Stimulated activated CD4-positive, alpha-beta T cell treated with anti-CD3 and anti-CD28 coated beads, TNF-alpha, amount 100 ng/mL, for 1 hour (primary cell): Measurements from ENCODE around the gene ANKS4B.
"Not testable (repeated sequence)": the region's sequence is repeated elsewhere in the genome, so short reads cannot be mapped to it uniquely, and the experiment has no call there.

ENCODE experiments used
- DNase-seq, 3 donors: peaks; one replicate each; pipeline ENCODE4 v3.0.0-alpha.2; 2020; ENCODE audit warnings: low read depth in 3 of 3, low spot score in 1 of 3

Gene ANKS4B

GRCh38 chr16:21233521-21234150 is at the start of gene ANKS4B:
ANKS4B (plus strand) TSS chr16:21233699; CDS start chr16:21233738, 39 bp downstream.
- DNase-seq: no peak

GRCh38 chr16:21183995-21184394 is 49.5 kb upstream of the ANKS4B start:
- DNase-seq: no peak

- no peak for DNase-seq
Measured at GRCh38 chr16:21184834-21185233, 48.7 kb upstream of the ANKS4B start.

GRCh38 chr16:21185659-21186325 is 47.7 kb upstream of the ANKS4B start:
- DNase-seq: no peak

- no peak for DNase-seq
Measured at GRCh38 chr16:21186326-21186691, 47.2 kb upstream of the ANKS4B start.

- DNase-seq: no peak
Measured at GRCh38 chr16:21189311-21189710, 44.2 kb upstream of the ANKS4B start.

- DNase-seq: no peak
Measured at GRCh38 chr16:21190013-21190412, 43.5 kb upstream of the ANKS4B start.

- DNase-seq: no peak
Measured at GRCh38 chr16:21190599-21190998, 42.9 kb upstream of the ANKS4B start.

- no peak for DNase-seq
Measured at GRCh38 chr16:21192991-21193390, 40.5 kb upstream of the ANKS4B start.

GRCh38 chr16:21194771-21195301 is 38.7 kb upstream of the ANKS4B start:
- DNase-seq: no peak

GRCh38 chr16:21195330-21195729 is 38.2 kb upstream of the ANKS4B start:
- not testable (repeated sequence) for DNase-seq

GRCh38 chr16:21197112-21197511 is 36.4 kb upstream of the ANKS4B start:
- DNase-seq: no peak

- no peak for DNase-seq
Measured at GRCh38 chr16:21197621-21198020, 35.9 kb upstream of the ANKS4B start.

GRCh38 chr16:21199607-21200218 is 33.8 kb upstream of the ANKS4B start:
- no peak for DNase-seq

GRCh38 chr16:21203155-21203797 is 30.2 kb upstream of the ANKS4B start:
- no peak for DNase-seq

- no peak for DNase-seq
Measured at GRCh38 chr16:21205303-21205702, 28.2 kb upstream of the ANKS4B start.

GRCh38 chr16:21206550-21206949 is 26.9 kb upstream of the ANKS4B start:
- no peak for DNase-seq

- DNase-seq: no peak
Measured at GRCh38 chr16:21208446-21209230, 24.9 kb upstream of the ANKS4B start.

- DNase-seq: no peak
Measured at GRCh38 chr16:21211486-21211885, 22.0 kb upstream of the ANKS4B start, which contains the start of gene ZP2. ZP2 (minus strand) TSS chr16:21211574; CDS start chr16:21211547, 27 bp downstream.

- no peak for DNase-seq
Measured at GRCh38 chr16:21214086-21214485, 19.4 kb upstream of the ANKS4B start.

GRCh38 chr16:21217121-21217520 is 16.4 kb upstream of the ANKS4B start:
- DNase-seq: no peak
